GM19023 (cell line): ENCODE data around the gene WWOX.

Experiments
- ATAC-seq: cut with Tn5 transposase; IDR thresholded peaks from one replicate; pipeline ENCODE4 v1.9.1; 2021; ENCODE audit warnings: mild to moderate bottlenecking, moderate library complexity; ENCODE audit not compliant: unreplicated experiment

The WWOX gene

GRCh38 chr16:78258375-78259065, 159.1 kb downstream of the WWOX start:
- ATAC-seq = no peak

- no peak for ATAC-seq
Observed at GRCh38 chr16:78259873-78260272, 160.4 kb downstream of the WWOX start.

- no peak for ATAC-seq
Observed at GRCh38 chr16:78264642-78265041, 165.2 kb downstream of the WWOX start.

- no peak for ATAC-seq
Observed at GRCh38 chr16:78269256-78269655, 169.8 kb downstream of the WWOX start.

- ATAC-seq = no peak
Observed at GRCh38 chr16:78271981-78272380, 172.5 kb downstream of the WWOX start.

- no peak for ATAC-seq
Observed at GRCh38 chr16:78274771-78275170, 175.3 kb downstream of the WWOX start.

- ATAC-seq = no peak
Observed at GRCh38 chr16:78275420-78275819, 176.0 kb downstream of the WWOX start.

- no peak for ATAC-seq
Observed at GRCh38 chr16:78277321-78278055, 178.0 kb downstream of the WWOX start.

GRCh38 chr16:78278056-78278450, 178.6 kb downstream of the WWOX start:
- ATAC-seq = no peak

GRCh38 chr16:78281115-78281514, 181.7 kb downstream of the WWOX start:
- ATAC-seq = no peak

- ATAC-seq = no peak
Observed at GRCh38 chr16:78283548-78284251, 184.2 kb downstream of the WWOX start.

- no peak for ATAC-seq
Observed at GRCh38 chr16:78284326-78284725, 184.9 kb downstream of the WWOX start.

GRCh38 chr16:78284957-78285434, 185.5 kb downstream of the WWOX start:
- ATAC-seq = no peak

GRCh38 chr16:78285437-78285922, 186.0 kb downstream of the WWOX start:
- no peak for ATAC-seq

- no peak for ATAC-seq
Observed at GRCh38 chr16:78286065-78286464, 186.6 kb downstream of the WWOX start.

- no peak for ATAC-seq
Observed at GRCh38 chr16:78288888-78289287, 189.4 kb downstream of the WWOX start.

- ATAC-seq = no peak
Observed at GRCh38 chr16:78289373-78289772, 189.9 kb downstream of the WWOX start.

GRCh38 chr16:78289844-78290277, 190.4 kb downstream of the WWOX start:
- ATAC-seq = no peak

- no peak for ATAC-seq
Observed at GRCh38 chr16:78290395-78290794, 190.9 kb downstream of the WWOX start.

- no peak for ATAC-seq
Observed at GRCh38 chr16:78290872-78291591, 191.6 kb downstream of the WWOX start.

- no peak for ATAC-seq
Observed at GRCh38 chr16:78291604-78292003, 192.2 kb downstream of the WWOX start.
